Panc1 (cell line): ENCODE data around the gene ZNF639. TPM values are rescaled to one million over a fixed set of nuclear protein-coding genes. Genes with fewer than 3 reads are reported as not detected.

ENCODE experiments used
- ATAC-seq: fragments of 200-7000 bp; cut with Tn5 transposase; 2 replicates; pipeline ENCODE4 v1.9.1; 2020; ENCODE audit warnings: mild to moderate bottlenecking, moderate library complexity
- BruUV-seq: library from RNA; stranded (reverse); fragments of 400-500 nt; replicated peaks from 2 replicates; lab custom pipeline; 2021; lab: Mats Ljungman, UMichigan
- CTCF ChIA-PET: fragments of 300-600 bp; sonication (Branson Sonifier 250); formaldehyde crosslinking; loops from one replicate; lab custom pipeline; 2022; ENCODE audit warnings: antibody characterized with exemption; lab: Charles Lee
- POLR2A ChIA-PET: fragments of 300-600 bp; sonication (Branson Sonifier 250); formaldehyde crosslinking; loops from one replicate; lab custom pipeline; 2022; ENCODE audit warnings: antibody characterized with exemption; lab: Charles Lee
- DNase-seq: peaks from one replicate; pipeline ENCODE4 v3.0.0-alpha.2; 2010; ENCODE audit warnings: low read depth, low spot score
- H3K27ac ChIP-seq: 2 replicates; pipeline ENCODE4 v1.5.1; 2011; ENCODE audit warnings: mild to moderate bottlenecking, low read length, inconsistent platforms
- H3K27me3 ChIP-seq: fragments of 200-500 bp; sonication (Bioruptor generic); 2 replicates; pipeline ENCODE4 v1.6.0; 2014; ENCODE audit warnings: low read length, inconsistent platforms; ENCODE audit not compliant: control insufficient read depth, insufficient read depth
- H3K36me3 ChIP-seq: fragments of 200-500 bp; sonication (Bioruptor generic); 2 replicates; pipeline ENCODE4 v1.5.1; 2014; ENCODE audit warnings: inconsistent platforms, mild to moderate bottlenecking, low read length, moderate library complexity; ENCODE audit not compliant: control insufficient read depth, insufficient read depth
- H3K4me1 ChIP-seq: 2 replicates; pipeline ENCODE4 v1.5.1; 2011; ENCODE audit warnings: inconsistent platforms, mild to moderate bottlenecking, low read length, moderate library complexity; ENCODE audit not compliant: control insufficient read depth, insufficient read depth
- H3K4me3 ChIP-seq, 2 experiments: 2 replicates each; pipeline ENCODE4 v1.5.1; 2011 to 2012; ENCODE audit warnings: low read depth in 2 of 2, low read length in 2 of 2, mild to moderate bottlenecking in 2 of 2, inconsistent platforms in 1 of 2, moderate library complexity in 1 of 2
- H3K9me3 ChIP-seq: fragments of 200-500 bp; sonication (Bioruptor generic); 2 replicates; pipeline ENCODE4 v1.5.1; 2014; ENCODE audit warnings: low read depth, mild to moderate bottlenecking, inconsistent platforms, low read length, moderate library complexity; ENCODE audit not compliant: control insufficient read depth, insufficient read depth
- CTCF ChIP-seq: fragments of 450-650 bp; IDR thresholded peaks from 2 replicates; pipeline ENCODE4 v1.5.1; 2017; ENCODE audit warnings: mild to moderate bottlenecking
- POLR2AphosphoS5 ChIP-seq: IDR thresholded peaks from 2 replicates; pipeline ENCODE4 v1.6.1; 2012; ENCODE audit warnings: mild to moderate bottlenecking, low read depth, low read length, moderate library complexity
- SIN3A ChIP-seq: IDR thresholded peaks from 2 replicates; pipeline ENCODE4 v1.6.1; 2012; ENCODE audit warnings: low read depth, mild to moderate bottlenecking, low read length, moderate library complexity, borderline replicate concordance; ENCODE audit not compliant: insufficient read depth
- TCF7L2 ChIP-seq: IDR thresholded peaks from 2 replicates; pipeline ENCODE4 v1.6.1; 2011; ENCODE audit warnings: mild to moderate bottlenecking, low read depth, low read length, inconsistent platforms
- in situ Hi-C: cut with HindIII; loops from 2 replicates; pipeline ENCODE4 v1.10.0; 2016; ENCODE audit warnings: low sequenced_read_pairs, low pct_unique_long_range_greater_than_20kb
- intact Hi-C: fragments of 100-400 bp; cut with micrococcal nuclease; formaldehyde crosslinking; loops from one replicate; pipeline ENCODE4 v1.10.0; 2022; ENCODE audit not compliant: unreplicated experiment
- total RNA-seq: library from RNA; stranded (reverse); gene quantifications from one replicate; pipeline ENCODE4 v1.2.1, GENCODE V29; 2021; ENCODE audit not compliant: unreplicated experiment
- TF ChIP-seq, protein P1 (sequence below), 2 experiments: IDR thresholded peaks; 2 replicates each; pipeline ENCODE4 v1.6.1; 2011 to 2012; ENCODE audit warnings: low read depth in 2 of 2, control low read depth in 1 of 2, low read length in 1 of 2, mild to moderate bottlenecking in 1 of 2, moderate library complexity in 1 of 2; ENCODE audit not compliant: insufficient read depth in 1 of 2

The ZNF639 gene
- total RNA-seq, 1 experiment from 2014 or later = 56.1 TPM

- ChIA-PET POLR2A (no interaction called here), CTCF (no interaction called here)
- BruUV-seq = no TSS peak
- Histone ChIP-seq H3K27me3 (peaks cover 2% of the 10 kb centered on the region; the same call in 1 of the 2 replicates), H3K4me1 (no peaks in the 10 kb centered on the region), H3K27ac (no peak overlapping the region), H3K36me3 (no peaks in the 10 kb centered on the region), H3K4me3 (no peak overlapping the region), H3K9me3 (no peaks in the 10 kb centered on the region)
- TF ChIP-seq SIN3A (no peak), CTCF (no peak), TCF7L2 (no peak), POLR2AphosphoS5 (no peak)
- TF ChIP-seq, protein P1, sequence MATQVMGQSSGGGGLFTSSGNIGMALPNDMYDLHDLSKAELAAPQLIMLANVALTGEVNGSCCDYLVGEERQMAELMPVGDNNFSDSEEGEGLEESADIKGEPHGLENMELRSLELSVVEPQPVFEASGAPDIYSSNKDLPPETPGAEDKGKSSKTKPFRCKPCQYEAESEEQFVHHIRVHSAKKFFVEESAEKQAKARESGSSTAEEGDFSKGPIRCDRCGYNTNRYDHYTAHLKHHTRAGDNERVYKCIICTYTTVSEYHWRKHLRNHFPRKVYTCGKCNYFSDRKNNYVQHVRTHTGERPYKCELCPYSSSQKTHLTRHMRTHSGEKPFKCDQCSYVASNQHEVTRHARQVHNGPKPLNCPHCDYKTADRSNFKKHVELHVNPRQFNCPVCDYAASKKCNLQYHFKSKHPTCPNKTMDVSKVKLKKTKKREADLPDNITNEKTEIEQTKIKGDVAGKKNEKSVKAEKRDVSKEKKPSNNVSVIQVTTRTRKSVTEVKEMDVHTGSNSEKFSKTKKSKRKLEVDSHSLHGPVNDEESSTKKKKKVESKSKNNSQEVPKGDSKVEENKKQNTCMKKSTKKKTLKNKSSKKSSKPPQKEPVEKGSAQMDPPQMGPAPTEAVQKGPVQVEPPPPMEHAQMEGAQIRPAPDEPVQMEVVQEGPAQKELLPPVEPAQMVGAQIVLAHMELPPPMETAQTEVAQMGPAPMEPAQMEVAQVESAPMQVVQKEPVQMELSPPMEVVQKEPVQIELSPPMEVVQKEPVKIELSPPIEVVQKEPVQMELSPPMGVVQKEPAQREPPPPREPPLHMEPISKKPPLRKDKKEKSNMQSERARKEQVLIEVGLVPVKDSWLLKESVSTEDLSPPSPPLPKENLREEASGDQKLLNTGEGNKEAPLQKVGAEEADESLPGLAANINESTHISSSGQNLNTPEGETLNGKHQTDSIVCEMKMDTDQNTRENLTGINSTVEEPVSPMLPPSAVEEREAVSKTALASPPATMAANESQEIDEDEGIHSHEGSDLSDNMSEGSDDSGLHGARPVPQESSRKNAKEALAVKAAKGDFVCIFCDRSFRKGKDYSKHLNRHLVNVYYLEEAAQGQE (IDR thresholded peaks at IDR 0.05; ENCODE audit: insufficient read depth in 1 of 2, low read depth in 2 of 2, low read length in 1 of 2) = no peak
- no peak for DNase-seq
- no peak for ATAC-seq
- intact Hi-C loops = no loop called here
- in situ Hi-C loops = no loop called here
Observed at GRCh38 chr3:179278151-179278550, 44.7 kb upstream of the ZNF639 start.

DNA sequence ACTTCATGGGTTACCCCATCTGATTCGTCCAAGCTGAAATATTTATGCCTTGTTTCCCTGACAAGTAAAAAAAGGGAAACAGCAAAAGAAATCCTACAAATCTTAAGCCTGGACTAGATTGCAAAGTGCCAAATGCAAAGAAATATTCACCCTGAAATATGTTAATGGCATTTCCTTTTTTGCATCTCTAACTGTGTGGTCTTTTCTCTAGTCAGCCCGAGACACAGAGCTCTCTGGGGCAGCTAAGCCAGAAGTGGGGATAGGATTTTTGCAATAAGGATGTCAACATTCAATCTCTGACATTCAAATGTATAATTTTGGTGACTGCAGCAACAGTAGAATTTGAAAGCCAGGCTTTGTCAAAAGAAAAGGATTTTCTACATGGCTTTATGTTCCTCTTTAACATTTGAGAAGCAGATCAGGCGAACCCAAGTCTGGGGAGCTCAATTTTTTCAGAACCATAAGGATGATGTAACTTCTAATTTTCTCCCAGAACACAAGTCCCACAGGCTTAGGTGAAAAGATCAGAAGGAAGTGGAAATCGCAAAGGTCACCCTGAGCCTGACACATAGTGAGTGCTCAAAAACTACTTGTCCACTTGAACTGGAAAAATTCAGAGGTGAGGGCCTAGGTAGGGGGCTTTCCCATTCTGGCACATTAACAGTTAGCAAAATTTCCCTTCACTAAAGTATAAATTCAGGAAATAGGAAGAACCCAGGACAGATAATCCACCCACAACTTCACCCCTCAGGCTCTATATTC is 43.7 kb upstream of the ZNF639 start:
- no peaks in the 10 kb centered on the region for H3K4me1 ChIP-seq
- no TSS peak for BruUV-seq
- no peak overlapping the region for H3K27ac ChIP-seq
- no peak for DNase-seq
- no peaks in the 10 kb centered on the region for H3K36me3 ChIP-seq
- peaks cover 2% of the 10 kb centered on the region; the same call in 1 of the 2 replicates for H3K27me3 ChIP-seq
- intact Hi-C loops (no loop called here), in situ Hi-C loops (no loop called here)
- ChIA-PET CTCF (no interaction called here), POLR2A (no interaction called here)
- ATAC-seq = no peak
- H3K9me3 ChIP-seq = no peaks in the 10 kb centered on the region
- TF ChIP-seq TCF7L2 (no peak), POLR2AphosphoS5 (no peak), CTCF (no peak), SIN3A (no peak)
- TF ChIP-seq, protein P1 (IDR thresholded peaks at IDR 0.05; ENCODE audit: insufficient read depth in 1 of 2, low read depth in 2 of 2, low read length in 1 of 2) = no peak
- no peak overlapping the region for H3K4me3 ChIP-seq
